RPMI7951 (cell line): ENCODE data around the gene CYP4A11. TPM values are rescaled to one million over a fixed set of nuclear protein-coding genes. Genes with fewer than 3 reads are reported as not detected.
"Not testable (repeated sequence)": the region's sequence is repeated elsewhere in the genome, so short reads cannot be mapped to it uniquely, and the experiment has no call there.

Experiments used
- DNase-seq: peaks from one replicate; pipeline ENCODE4 v3.0.0-alpha.2; 2012; ENCODE audit warnings: low read depth
- total RNA-seq: library from RNA; depleted of rRNA; stranded (reverse); fragments of >200 nt; shearing (Covaris generic); gene quantifications from 2 replicates; pipeline ENCODE4 v1.2.3, GENCODE V29; 2014; rRNA removed

Gene CYP4A11
- not detected in 2 replicates for total RNA-seq

- no peak for DNase-seq
Observed at GRCh38 chr1:46941135-46941694, at the start of gene CYP4A11. CYP4A11 (minus strand) TSS chr1:46941476; CDS start chr1:46941433, 43 bp downstream.

- not testable (repeated sequence) for DNase-seq
Observed at GRCh38 chr1:46990541-46990940, 49.3 kb upstream of the CYP4A11 start.

DNA sequence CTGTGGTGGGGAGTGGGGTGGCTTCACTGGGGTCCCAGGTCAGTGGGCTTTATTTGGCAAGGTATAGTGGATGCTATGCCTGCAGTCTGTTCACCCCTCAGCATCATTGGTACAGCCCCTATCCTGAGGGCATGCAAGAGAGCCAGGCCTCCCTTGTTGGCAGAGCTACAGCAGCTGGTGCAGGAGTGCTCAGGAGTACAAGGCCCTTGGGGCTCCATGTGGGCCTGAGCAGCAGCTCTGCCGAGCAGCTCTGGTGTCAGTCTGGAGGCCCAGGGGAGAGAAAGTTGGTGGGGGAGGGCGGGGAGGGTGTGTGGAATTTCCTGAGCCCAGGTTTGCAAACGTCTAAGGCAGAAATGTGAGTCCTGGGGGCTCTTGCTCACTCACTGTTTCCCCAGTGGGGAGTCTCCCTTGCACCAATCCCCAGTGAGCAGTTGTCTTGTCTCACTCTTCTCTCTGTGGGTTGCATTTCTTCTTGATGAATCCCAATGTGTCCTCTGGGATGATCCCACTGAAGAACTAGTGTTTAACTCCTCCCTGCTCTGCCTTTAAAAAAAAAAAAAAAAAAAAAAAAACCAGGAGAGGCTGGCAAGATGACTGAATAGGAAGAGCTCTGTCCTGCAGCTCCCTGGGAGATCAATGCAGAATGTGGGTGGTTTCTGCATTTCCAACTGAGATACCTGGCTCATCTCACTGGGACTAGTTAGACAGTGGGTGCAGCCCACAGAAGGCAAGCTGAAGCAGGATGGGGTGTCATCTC is 42.7 kb upstream of the CYP4A11 start:
- DNase-seq: no peak

GRCh38 chr1:46983166-46983829 is 42.0 kb upstream of the CYP4A11 start:
- no peak for DNase-seq

DNA sequence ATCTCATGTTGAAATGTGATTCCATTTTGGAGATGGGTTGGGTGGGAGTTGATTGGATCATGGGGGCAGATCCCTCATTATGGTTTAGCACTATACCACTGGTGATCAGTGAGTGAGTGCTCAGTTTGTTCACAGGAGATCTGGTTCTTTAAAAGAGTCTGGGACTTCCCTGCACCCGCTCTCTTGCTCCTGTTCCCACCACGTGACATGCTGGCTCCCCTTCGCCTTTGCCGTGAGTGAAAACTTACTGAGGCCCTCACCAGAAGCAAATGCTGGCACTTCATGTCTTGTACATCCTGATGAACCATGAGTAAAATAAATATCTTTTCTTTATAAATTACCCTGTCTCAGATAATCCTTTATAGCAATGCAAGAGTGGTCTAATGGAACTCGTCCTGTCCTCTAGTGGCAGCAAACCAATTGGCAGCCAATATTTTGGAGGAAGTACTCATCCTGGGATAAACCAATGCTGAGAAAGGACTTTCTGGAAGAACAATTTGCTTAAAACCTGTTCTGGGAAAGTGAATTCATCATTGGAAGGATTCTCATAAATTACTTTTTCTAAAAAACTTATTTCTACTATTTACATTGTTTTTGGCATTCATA is 27.8 kb upstream of the CYP4A11 start:
- no peak for DNase-seq

GRCh38 chr1:46962272-46962671 is 21.0 kb upstream of the CYP4A11 start:
- DNase-seq: not testable (repeated sequence)

DNA sequence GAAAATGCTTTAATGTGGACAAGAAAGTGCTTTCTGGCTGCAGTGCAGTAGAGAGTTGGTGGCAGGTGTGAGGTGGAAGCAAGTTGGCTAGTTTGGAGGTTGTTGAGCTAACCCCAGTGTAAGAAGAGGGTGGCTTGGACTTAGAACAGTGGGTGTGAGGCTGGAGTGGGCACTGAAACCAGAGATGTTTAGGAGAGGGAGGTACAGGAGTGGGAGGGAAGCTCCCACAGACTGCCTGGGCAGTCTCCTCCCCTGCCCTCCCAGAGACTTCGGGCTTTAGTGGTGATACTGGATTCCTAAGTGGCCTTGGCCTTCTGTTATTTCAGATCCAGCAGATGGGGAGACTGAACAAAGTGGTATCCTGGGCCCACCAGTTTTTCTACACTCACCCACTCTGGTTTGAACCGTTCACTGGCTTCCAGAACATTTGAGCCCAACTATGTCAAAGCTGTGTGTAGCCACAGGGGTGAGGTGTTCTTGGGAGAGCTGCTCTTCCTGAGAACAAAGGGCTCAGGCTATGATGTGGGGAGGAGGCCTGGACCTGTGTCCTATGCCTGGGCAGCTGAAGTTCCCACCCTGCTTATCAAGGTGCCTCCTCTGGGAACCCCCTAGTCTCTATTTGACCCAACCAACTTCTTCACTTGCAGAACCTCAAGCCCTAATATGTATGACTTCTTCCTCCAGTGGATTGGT is 19.9 kb upstream of the CYP4A11 start:
- DNase-seq: no peak

DNA sequence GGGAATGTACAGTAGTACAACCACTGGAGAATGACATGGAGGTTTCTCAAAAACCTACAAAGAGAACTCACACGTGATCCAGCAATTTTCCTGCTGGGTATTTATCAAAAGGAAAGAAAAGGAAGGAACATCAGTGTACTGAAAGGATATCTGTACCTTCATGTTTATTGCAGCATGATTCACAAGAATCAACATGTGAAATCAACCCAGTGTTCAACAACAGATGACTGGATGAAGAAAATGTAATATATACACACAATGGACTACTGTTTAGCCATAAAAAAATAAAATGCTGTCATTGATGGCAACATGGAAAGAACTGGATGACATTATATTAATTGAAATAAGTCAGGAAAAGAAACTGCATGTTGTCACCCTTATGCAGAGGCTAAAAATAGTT is 19.0 kb upstream of the CYP4A11 start:
- no peak for DNase-seq

DNA sequence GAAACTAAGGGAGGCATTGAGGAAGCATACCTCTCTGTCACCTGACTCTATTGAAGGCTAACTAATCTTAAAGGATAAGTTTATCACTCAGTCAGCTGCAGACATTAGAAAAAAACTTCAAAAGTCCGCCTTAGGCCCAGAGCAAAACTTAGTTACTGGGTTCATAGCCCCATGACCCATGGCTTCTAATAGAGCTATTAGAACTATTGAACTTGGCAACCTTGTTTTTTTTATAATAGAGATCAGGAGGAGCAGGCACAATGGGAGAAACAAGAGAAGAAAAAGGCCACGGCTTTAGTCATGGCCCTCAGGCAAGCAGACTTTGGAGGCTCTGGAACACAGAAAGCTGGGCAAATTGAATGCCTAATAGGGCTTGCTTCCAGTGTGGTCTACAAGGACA is 13.8 kb upstream of the CYP4A11 start:
- DNase-seq: not testable (repeated sequence)

DNA sequence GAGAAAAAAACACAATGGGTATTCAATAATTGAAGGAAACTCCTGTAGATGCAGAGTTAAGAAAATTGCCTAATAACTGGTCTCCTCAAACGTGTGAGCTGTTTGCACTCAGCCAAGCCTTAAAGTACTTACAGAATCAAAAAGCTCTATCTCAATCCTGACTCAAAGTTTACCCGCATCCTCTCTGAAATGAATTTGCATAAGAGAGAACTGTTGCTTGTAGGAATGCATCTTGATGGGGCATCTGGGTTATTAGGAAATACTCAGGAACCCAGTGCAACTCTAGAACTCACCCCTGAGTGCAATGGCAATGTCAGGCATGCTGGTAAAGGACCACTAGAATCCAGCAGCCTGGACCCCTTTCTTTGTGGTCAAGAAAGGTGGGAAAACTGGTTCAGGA is 12.6 kb upstream of the CYP4A11 start:
- DNase-seq: not testable (repeated sequence)

DNA sequence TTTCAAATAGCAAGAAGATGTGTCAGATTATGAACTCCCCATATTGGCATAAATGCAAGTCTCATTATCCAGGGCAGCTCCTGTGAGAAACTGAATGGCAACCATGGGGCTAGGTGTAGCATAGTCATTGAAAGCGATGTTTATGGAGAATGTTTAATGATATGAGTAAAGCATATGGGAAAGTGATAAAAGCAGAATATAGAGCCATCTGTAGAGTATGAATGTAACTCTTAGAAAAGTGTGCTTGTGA is 8.1 kb upstream of the CYP4A11 start:
- DNase-seq: not testable (repeated sequence)

GRCh38 chr1:46948629-46949416 is 7.5 kb upstream of the CYP4A11 start:
- DNase-seq: peak; percentile 19

DNA sequence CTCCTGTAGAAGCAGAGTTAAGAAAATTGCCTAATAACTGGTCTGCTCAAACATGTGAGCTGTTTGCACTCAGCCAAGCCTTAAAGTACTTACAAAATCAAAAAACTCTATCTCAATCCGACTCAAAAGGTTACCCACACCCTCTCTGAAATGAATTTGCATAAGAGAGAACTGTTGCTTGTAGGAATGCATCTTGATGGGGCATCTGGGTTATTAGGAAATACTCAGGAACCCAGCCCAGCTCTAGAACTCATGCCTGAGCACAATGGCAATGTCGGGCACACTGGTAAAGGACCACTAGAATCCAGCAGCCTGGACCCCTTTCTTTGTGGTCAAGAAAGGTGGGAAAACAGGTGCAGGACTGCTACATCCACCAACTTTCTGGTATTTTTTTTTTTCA is 6.4 kb upstream of the CYP4A11 start:
- not testable (repeated sequence) for DNase-seq

DNA sequence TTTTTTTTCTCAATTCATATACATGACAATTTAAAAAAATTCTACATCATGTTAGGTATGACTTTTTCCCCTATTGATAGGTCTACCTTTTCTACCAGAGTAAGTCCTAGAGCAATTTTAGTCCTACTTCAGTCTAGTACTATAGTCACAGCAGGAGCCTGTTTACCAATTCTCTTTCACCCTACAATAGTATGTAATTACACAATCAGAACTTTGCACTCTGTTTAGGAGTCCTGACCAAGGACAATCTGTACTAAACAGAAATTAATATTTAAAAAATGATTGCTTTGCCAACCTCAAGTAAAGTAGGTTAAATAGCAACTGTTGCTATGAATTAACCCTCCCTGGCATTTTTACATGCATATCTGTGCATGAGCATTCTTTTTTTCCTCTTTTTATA is 810 bp upstream of the CYP4A11 start:
- no peak for DNase-seq

- DNase-seq: no peak
Observed at GRCh38 chr1:46940307-46940706, 969 bp downstream of the CYP4A11 start.

DNA sequence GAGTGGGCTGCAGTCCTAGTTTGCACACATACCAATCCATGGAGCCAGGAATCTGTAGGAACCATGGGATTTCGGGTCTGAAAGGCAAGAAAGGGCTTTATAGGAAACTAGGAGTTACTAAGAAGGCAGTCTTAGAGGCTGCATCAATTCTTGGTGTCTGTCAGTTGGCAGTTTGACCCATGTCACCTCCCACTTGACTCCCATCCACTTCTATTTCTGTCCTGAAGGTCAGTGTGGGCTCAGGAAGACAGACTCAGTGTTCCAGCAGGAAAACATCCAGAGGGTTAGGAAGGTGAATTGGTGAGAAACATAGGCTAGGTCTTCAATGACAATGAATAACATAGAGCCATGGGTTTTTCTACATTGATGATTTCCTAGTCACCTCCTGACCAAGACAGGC is 4.0 kb downstream of the CYP4A11 start:
- DNase-seq: no peak

DNA sequence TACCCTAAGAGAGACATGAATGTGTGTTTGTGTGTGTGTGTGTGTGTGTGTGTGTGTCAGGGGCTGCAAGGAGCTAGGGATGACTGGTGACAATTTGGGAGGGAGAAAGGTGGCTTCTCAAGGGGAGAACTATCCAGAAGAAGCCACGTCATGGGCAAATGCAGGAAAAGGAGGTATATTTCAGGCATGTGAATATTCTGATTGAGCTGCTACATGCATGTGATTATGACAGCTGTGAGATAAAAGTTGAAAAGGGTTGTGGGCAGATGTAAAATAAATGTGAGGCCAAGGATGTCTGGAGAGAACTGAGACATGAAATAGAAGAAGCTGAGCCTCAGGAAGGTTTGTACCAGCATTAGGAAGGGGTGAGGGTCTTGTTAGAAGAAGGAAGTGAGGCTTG is 4.5 kb downstream of the CYP4A11 start:
- DNase-seq: no peak

DNA sequence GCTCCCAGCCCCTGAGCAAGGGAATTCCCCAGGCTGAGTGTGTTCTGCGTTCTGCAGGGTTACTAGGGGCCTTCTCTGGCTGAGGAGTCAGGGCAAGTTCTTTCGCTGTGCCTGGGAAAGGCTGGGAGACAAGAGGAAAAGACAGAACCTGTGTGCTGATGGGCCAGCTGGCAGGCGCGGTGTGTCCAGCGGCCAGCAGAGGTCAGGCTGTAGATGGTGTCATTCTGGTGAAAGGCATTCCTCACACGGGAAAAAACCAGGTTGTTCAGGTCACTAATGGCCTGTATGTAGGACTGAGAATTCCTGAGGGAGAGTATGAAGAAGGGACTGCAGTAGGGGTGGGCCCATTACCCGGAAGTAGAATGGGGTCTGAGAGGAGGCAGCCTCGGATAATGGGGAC is 6.4 kb downstream of the CYP4A11 start:
- not testable (repeated sequence) for DNase-seq

DNA sequence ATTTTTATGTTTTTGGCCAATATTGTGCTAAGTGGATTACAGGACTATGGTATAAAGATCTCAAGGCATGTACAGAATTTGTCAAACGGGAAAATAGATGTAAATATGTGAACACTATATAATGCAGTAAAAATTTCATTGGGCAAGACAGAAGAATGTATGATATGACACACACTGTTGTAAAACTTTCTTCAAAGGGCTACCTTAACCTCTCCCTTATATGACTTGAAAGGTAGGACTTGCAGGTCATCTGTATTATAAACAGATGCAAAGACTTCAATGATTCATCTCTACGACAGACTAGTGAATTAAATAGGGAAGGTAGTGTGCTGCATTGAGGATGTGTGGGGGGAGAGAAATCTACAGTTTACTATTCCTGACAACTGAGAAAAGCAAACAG is 9.3 kb downstream of the CYP4A11 start:
- DNase-seq: not testable (repeated sequence)

GRCh38 chr1:46931151-46931550 is 10.1 kb downstream of the CYP4A11 start:
- no peak for DNase-seq

DNA sequence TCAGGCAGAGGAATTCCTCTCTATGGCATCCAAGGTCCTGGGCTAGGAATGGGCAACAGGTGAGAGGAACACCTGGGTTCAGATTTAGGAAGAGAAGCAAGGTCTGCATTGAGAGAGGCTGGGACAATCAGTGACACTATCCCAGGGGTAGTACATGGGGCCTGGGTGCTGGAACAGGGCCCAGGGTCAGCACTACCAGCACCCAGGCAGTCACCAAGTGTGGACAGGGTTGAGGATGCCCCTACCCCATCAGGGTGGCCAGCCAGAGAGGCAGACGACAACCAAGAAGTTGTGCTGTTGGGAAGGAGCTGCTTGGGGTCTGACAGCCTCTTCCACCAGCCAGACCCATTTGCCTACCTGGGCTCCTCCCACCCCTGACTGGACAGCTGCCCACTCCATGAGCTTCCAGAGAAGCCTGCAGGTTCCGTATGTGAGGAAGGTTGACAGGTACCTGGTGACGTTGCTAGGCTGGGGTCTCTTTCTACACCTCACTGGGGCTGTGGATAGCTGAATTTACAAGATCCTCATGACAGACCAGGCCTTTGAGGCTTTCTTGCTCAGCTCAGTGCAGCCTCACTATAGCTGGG is 13.9 kb downstream of the CYP4A11 start:
- no peak for DNase-seq
